Skin epidermis (tissue), 12 donors: ENCODE measurements around the gene ARID1B.

Experiments used
- H3K27ac ChIP-seq, 21 experiments: fragments of 200-600 bp; sonication (generic) in 11 of 21; one replicate each; pipeline ENCODE4 v1.5.0; 2020; ENCODE audit warnings: mild to moderate bottlenecking in 3 of 21, inconsistent platforms in 2 of 21, moderate library complexity in 2 of 21
- H3K4me3 ChIP-seq, 7 experiments: fragments of 200-600 bp; sonication (generic) in 2 of 7; one replicate each; pipeline ENCODE4 v1.5.0; 2020; ENCODE audit warnings: inconsistent platforms in 2 of 7, mild to moderate bottlenecking in 2 of 7, moderate library complexity in 1 of 7

The ARID1B gene

DNA sequence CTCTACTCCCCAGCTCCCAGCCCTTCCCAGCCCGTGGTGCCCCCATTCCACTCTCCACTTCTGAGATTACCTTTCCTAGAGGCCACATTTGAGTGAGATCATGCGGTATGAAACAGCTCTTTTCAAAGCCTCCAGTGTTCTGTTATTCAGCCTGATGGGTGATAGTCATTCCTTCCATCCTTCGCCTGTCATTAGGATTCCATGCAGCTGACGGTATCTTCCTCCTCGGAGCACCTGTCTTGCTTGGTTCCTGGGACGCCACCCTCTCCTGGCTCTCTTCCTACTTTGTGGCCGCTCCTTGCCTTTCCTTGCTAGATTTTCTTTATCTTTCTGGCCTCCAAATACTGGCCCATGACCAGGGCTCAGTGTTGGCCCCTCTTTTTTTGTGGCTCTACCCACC lies 137.0 kb downstream of the ARID1B start:
- H3K4me3 ChIP-seq = no peak overlapping the region
- H3K27ac ChIP-seq = no peak overlapping the region

DNA sequence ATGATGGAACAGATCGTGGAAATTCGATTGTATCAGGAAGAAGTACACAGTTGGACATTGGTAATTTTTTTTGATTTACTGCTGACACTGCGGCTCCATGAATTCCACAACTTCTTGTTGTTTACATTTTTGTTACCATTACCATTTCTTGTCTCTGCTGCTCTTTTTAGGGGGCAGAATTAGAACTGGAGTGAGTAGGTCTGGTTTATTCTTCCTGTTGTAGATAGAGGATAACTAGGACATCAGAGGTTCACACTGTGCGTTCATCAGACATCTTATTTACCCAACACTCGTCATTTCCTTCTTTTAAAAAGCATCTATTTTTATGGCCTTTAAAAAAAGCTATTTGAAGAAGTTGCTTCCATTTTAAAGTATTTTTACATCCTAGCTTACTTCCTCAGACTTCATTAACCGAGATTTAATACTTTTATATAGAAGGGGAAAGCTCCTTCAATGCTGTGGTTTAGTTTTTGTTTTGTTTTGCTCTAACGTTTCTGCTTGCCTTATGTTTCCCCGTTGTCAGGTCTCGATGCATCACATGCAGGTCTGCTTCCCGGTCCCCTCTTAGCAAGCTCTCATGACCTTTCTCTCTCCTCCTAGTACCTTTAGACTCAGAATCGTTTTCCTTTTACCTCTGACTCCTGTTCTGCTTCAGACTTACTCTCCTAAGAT lies 139.1 kb downstream of the ARID1B start:
- Histone ChIP-seq H3K27ac (no peak overlapping the region), H3K4me3 (no peak overlapping the region)

DNA sequence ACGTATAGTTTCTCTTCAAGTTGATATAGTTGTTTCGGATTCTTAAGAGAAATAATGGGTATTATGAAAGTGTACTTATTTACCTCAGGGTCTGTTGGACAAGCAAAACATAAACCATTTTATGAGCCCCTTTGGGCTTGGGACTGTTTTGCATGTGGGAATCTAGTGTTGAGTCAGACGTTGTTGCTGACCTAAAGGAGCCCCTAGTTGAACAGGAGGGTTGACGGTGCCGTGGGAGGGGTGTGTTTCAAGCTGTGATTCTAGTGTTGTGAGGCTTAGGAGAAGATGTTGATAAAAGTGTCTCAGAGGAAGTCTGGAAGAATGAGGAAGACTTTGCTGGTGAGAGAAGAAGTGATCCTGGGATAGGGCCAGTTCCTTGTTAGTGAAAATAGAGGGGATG lies 140.0 kb downstream of the ARID1B start:
- H3K27ac ChIP-seq = no peak overlapping the region
- no peak overlapping the region for H3K4me3 ChIP-seq

DNA sequence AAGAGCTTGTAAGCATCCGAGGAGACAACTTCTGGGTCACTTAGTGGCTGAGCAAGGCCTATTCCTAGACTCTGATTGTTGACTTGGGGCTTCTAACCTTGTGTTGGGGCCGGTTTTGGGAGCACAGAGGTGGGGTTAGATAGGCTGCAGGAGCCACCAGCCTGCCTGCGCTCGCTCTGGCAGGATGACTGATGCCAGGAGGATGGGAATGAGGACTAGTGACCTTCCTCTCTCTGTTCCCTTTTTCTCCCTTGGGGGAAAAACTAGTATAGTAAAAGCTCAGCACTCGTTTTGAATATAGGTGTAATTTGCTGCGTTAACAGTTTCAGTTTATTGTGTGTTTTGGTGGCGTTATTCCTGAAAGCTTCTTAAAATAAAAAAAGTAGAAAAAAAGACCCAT lies 141.5 kb downstream of the ARID1B start:
- Histone ChIP-seq H3K4me3 (no peak overlapping the region), H3K27ac (no peak overlapping the region)

DNA sequence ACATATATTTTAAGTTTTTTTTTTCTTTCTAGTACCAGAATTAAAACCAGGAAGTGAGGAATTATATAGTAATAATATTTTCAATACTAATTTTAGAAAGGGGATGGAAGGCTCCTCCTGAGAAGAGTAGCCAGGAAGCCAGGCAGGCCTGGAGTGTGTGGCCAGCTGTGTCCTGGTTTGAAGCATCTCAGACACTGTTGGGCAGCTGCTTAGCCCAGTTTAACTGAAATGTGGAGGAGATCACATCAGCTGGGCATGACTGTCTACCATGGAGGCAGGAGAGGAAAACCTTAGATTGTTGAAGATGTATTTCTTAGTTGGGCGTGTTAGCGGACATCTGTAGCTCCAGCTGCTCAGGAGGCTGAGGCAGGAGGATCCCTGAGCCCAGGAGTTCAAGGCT lies 142.2 kb downstream of the ARID1B start:
- H3K4me3 ChIP-seq = no peak overlapping the region
- H3K27ac ChIP-seq = no peak overlapping the region

DNA sequence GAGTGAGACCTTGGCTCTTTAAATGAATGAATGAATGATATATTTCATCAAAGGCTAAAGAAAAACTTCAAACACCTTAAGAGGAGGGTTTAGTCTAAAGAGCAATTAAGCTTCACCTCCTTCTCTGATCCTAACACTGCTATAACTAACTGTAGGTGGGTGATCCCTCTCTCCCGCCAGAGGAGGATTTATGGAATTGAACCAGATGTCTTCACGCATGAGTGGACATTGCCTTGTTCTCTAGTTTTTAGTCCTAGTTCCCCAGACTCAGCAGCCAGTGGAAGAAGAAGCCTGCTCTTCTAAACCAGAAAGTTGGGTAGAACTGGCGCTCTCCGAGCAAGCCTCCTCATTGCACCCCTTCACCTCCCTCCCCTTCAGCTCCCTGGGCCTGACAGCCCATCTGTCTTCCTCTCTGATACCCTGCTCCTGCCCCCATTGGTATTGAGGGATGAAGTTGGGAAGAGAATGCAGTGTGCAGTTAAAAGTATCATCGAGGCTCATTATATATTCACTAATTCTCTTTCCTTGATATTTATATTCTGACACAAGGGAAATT lies 142.7 kb downstream of the ARID1B start:
- Histone ChIP-seq H3K27ac (no peak overlapping the region), H3K4me3 (no peak overlapping the region)

DNA sequence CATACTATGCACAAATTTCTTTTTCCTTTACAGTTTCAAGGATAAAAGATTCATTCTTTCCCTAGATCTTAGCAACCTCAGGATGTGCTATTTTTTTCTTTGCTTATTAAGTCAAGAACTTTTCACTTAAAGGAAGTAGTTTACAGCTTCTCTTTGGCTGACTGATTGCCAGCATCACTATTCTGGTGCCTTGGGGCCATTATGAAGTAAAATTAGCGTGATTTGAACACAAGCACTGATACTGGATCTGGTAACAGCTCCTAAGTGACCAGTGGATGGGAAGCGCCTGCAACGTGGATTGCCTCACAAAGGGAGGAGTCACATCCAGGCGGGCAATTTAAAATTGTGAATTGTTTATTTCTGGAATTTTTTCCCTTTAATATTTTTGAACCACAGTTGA lies 147.1 kb downstream of the ARID1B start:
- H3K27ac ChIP-seq = no peak overlapping the region
- H3K4me3 ChIP-seq = no peak overlapping the region

DNA sequence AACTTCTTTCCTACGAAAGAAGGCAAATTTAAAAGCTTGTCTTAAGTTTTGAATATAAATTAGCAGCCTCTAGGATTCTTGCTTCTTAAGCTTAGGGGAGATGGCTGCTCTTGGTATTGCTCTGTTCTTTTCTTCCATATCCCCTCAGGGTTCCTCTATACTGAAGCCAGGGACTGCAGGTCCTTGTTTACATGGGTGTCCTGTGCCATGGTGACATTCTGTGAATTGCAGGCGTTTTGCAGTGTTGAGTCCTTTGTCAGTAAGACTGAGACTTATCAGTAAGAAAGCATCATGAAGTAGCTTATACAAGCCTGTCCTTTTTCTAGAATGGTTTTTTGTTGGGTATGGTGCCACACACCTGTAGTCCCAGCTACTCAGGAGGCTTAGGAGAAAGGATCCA lies 147.8 kb downstream of the ARID1B start:
- Histone ChIP-seq H3K27ac (no peak overlapping the region), H3K4me3 (no peak overlapping the region)

DNA sequence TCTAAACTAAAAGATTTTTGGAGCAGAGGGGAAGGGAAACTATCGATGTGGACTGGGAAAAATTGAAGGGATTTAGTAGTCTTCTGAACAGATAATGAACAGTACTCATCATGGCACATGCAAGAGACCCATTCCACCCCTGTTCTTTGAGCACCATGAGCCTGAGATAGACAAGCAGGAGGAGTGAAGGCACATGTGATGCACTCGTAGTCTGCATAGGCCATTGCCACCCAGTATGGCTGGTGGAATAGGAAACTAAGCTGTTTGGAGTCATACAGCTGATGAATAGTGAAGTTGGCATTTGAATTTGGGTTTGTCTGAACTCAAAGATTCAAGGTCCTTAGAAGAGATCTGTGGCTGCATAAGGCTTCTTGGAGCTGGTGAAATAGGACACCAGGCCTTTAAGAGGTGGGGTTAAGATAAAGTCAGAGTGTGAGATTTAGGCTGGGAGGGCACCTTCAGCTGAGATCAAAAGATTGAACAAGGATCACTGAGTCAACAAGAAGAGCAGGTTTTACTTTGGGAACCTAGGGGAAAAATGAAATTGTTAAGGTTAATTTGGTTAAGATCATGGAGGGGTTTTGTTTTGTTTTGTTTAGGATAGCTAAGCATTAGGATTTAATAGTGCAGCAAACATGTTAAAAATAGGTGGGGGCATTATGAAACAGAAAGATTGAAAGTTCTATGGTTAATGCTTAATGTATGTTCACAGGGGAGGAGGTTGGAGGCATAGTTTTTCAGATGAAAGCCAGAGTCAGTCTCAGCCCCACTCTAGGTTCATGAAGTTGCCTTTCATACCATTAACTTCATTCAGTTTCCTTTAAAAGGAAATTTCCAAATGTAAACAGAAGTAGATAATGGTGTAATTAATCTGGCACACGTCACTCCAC lies 148.8 kb downstream of the ARID1B start:
- H3K4me3 ChIP-seq = no peak overlapping the region
- H3K27ac ChIP-seq = peak overlapping the region in 1 of 21 experiments; percentile 6

DNA sequence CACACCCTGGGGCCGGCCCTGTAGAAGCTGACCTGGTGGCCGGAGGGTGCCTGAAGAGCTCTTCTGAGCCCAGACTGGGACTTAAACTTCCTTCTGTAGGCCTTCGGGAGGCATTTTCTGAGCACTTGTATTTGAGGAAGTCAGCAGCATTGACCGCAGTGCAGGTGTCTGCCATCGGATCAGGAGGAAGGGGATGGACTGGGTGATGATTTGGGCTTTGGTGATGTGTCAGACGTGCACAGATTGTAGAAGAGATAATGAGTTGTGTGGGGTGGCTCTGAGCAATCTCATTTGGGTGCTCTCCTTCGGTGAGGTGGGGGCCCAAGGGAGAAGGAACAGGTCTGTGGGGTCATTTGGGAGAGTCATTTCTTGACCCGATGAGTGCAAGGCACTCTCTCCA lies 150.9 kb downstream of the ARID1B start:
- Histone ChIP-seq H3K4me3 (no peak overlapping the region), H3K27ac (peak overlapping the region in 1 of 21 experiments; percentile 3)

DNA sequence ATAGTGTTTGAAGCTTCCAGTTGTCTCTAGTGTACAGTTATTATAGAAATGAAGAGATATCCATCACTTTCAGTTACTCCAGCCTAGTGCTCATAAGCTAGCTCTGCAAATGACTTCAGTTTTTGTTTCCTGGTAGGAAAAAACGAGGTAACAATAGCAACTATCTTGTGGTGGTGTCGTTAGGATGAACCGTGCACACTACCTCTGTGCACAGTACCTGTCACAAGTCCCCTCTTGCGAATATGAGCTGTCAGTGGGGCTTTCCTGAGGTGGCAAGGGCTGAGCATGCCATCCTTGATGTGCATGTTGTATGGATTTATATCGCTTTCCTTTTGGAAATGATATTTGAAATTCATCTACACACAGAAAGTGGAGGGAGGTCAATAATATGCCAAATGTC lies 151.8 kb downstream of the ARID1B start:
- no peak overlapping the region for H3K27ac ChIP-seq
- H3K4me3 ChIP-seq = no peak overlapping the region

DNA sequence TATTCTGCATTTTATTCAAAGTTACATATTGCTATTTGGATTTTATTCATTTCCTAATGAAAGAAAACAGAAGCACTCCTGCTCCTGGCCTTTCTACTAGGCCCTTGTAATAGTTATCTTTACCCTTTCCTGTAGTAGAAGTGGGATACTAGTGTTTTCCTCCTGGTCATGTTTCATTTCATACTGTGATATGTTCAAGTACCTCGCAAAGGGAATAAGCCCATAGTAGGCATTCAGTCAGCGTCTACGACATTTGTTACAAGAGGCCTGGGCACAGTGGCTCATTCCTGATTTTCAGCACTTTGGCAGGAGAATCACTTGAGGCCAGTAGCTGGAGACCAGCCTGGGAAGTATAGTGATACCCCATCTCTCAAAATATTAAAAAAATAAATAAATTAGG lies 154.1 kb downstream of the ARID1B start:
- Histone ChIP-seq H3K4me3 (no peak overlapping the region), H3K27ac (no peak overlapping the region)

DNA sequence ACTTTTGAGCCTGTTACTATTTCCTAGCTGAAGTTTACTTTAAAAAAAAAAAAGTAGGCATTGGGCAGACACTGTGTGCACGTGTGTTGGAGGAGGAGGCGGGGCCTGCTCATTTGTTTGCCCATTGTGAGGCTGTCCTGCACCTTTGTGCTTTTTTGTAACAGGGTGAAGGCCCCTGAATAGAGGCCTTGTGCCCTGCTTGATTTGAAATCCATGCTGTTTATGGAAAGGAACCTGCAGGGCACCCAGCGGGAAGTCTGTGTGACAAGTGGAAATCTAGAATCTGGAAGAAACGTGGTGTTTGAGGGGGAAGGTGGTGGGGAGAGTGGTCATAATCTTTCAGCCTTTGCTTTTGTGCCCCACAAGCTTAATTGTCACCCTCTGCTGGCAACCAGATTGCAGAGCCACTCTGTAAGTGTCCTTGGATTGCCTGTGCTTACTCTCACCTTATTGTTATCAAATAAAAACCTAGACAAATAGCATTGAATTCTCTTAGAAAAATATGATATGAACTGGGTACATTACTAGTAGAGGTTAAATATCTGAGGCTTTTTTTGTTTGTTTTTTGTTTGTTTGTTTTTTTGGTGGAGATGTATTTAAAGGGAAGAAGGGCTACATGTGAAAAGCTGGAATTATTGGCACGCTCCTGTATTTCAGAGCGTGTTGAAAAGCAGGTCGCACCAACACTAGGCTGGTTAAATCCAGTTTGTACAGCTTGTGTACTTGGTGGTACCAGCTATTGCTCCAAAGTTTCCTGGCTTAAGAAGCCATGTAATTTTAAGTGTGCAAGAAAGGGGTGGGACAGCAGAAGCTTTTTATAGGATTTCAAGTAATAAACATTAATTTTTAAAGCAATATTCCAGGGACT lies 156.3 kb downstream of the ARID1B start:
- H3K27ac ChIP-seq = peak overlapping the region in 9 of 21 experiments; percentile 10 to 61 (median 41)
- no peak overlapping the region for H3K4me3 ChIP-seq

DNA sequence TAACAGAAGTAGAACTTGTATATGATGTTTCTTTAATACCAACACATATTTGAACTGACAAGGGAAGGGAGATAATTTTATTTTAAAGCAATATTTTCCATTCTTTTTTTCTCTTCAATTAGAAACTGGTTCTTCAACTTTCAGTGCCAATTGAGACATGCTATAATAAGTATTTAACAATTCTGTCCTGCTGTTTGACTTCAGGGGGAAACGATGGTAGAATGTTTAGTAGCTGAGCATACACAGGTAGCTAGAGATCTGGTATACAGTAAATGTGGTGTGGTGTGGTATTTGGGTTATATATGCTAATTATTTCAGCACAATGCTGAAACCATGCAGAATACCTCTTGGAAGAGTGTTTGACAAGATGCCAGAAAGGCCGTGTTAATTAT lies 156.9 kb downstream of the ARID1B start:
- no peak overlapping the region for H3K4me3 ChIP-seq

DNA sequence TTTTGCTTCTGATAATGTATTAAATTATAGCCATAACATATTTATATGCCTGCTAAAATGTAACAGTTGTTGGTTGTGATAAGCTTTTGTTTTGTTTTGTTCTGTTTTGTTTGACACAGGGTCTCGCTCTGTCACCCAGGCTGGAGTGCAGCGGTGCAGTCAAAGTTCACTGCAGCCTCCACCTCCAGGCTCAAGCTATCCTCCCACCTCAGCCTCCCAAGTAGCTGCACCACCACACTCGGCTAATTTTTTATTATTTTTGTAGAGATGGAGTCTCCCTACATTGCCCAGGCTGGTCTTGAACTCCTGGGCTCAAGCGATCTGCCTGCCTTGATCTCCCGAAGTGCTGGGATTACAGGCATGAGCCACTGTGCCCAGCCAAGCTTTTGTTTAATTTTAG lies 157.8 kb downstream of the ARID1B start:
- no peak overlapping the region for H3K27ac ChIP-seq
- H3K4me3 ChIP-seq = no peak overlapping the region

More for the DNA sequence above, 156.9 kb downstream of the ARID1B start:
- H3K27ac ChIP-seq = peak overlapping the region in 4 of 21 experiments; percentile 10 to 61 (median 50)

DNA sequence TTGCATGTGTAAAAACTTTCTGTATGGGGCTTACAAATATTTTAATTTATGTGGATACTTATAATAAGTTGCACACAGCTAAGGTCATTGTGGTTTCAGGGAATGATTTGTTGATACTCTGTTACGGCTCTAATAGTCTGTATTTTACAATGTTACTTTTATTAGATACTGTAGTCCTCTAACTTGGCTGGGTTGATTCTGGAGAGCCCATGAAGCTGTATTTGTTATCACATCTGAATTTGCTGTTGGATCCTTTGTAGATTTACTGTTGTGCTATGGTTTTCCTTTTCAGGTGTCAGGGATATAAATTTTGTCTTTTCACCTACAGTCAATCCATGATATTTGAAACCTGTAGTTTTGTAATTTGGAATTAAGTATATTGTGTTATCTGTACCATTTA lies 161.0 kb downstream of the ARID1B start:
- Histone ChIP-seq H3K27ac (no peak overlapping the region), H3K4me3 (no peak overlapping the region)

DNA sequence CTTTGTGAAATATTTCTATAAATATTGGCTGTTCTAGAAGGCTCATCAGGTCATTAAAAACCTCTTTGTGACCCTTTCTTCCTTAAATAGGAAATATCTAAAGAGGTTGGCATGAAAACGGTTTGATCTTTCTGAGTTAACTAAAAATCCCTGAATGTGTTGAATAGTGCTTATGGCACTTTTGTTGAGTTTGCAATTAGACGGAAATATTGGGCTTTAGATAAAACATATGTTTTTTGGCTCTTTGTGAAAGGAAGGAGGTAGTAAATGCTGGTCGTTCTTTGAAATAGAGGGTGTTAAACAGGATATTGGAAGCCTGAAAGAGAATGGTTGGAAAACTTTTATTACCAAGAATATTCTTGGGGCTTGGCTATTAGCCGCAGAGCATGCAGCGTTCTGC lies 163.0 kb downstream of the ARID1B start:
- Histone ChIP-seq H3K4me3 (no peak overlapping the region), H3K27ac (no peak overlapping the region)

DNA sequence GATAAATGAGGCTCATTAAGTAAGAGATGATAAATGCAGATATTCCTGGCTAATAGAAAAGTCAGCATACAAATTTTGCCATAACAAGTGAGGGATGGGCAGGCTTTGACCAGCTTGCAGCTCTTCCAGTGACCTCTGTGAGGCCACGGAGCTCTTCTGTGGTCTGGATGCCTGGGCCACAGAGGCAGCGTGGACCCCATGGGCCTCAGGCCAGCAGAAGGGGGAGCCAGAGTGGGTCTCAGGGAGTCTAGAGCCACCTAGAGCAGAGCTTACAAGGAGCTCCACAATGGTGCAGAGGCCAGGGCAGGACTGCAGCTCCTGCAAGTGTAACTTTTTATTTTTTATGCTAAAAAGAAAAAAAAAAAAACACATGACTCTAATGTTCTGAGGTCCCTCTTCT lies 165.1 kb downstream of the ARID1B start:
- Histone ChIP-seq H3K4me3 (no peak overlapping the region), H3K27ac (peak overlapping the region in 1 of 21 experiments; percentile 35)

DNA sequence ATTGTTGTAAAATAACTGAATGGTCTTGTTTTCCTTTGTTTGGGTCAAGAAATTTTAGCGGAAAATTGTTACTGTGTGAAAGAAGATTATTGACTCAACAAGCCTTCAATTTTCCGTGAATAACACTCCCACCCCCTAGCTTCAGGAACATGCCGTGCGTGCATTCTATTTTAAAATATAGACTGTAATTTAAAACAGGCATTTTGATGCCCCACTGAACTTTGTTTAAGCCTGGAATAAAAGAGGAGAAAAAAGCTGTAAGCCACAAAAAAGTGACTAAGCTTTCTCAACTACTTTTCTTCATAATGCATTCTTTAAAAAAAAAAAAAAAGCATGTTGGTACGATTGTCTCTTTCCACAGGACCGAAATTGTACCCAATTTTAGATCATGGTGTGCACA lies 166.0 kb downstream of the ARID1B start:
- Histone ChIP-seq H3K4me3 (no peak overlapping the region), H3K27ac (peak overlapping the region in 1 of 21 experiments; percentile 11)

DNA sequence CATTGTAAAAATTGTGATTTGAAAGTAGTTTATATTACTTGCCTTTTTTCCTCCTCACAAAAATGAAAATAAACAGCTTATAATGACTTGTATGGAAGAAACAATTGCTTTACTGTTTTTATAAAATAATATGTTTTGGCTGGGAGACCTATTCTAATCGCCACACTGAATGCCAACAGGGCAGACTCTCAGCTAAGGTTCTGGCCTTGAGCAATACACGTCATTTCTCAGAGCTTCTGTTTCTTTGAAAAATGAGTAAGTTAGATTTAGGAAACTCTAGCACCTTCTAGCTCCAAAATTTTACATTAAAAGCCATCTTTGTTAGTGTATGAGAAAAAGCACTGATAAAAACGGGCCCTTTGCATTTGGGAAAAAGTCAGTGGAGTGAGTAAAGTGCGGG lies 166.6 kb downstream of the ARID1B start:
- Histone ChIP-seq H3K27ac (no peak overlapping the region), H3K4me3 (no peak overlapping the region)
